Putamen (tissue), 1 donor: ENCODE results near the gene WDR27.
"Not testable (repeated sequence)": the region's sequence is repeated elsewhere in the genome, so short reads cannot be mapped to it uniquely, and the experiment has no call there.

Source experiments
- DNase-seq: peaks from one replicate; pipeline ENCODE4 v3.0.0-alpha.2; 2016; ENCODE audit warnings: low spot score

The WDR27 gene

GRCh38 chr6:169474362-169474761 lies 227.5 kb downstream of the WDR27 start:
- DNase-seq = no peak

- DNase-seq = no peak
These were observed 228.2 kb downstream of the WDR27 start for GRCh38 chr6:169473663-169474062.

- DNase-seq = no peak
These were observed 228.9 kb downstream of the WDR27 start for GRCh38 chr6:169472786-169473416.

- DNase-seq = no peak
These were observed 231.0 kb downstream of the WDR27 start for GRCh38 chr6:169470790-169471189.

GRCh38 chr6:169469028-169469427 lies 232.8 kb downstream of the WDR27 start:
- DNase-seq = no peak

GRCh38 chr6:169467755-169468154 lies 234.1 kb downstream of the WDR27 start:
- not testable (repeated sequence) for DNase-seq

GRCh38 chr6:169466256-169466655 lies 235.6 kb downstream of the WDR27 start:
- not testable (repeated sequence) for DNase-seq

- no peak for DNase-seq
These were observed 244.1 kb downstream of the WDR27 start for GRCh38 chr6:169457762-169458161.

- DNase-seq = no peak
These were observed 245.0 kb downstream of the WDR27 start for GRCh38 chr6:169456840-169457239.

- no peak for DNase-seq
These were observed 246.4 kb downstream of the WDR27 start for GRCh38 chr6:169455470-169455869.

GRCh38 chr6:169454872-169455204 lies 247.0 kb downstream of the WDR27 start:
- DNase-seq = no peak

- DNase-seq = no peak
These were observed 247.5 kb downstream of the WDR27 start for GRCh38 chr6:169454204-169454871.

GRCh38 chr6:169452869-169453620 lies 248.8 kb downstream of the WDR27 start:
- no peak for DNase-seq

GRCh38 chr6:169452117-169452868 lies 249.5 kb downstream of the WDR27 start:
- DNase-seq = no peak

GRCh38 chr6:169451065-169451838 lies 250.6 kb downstream of the WDR27 start:
- DNase-seq = no peak

- no peak for DNase-seq
These were observed 251.7 kb downstream of the WDR27 start for GRCh38 chr6:169450097-169450496.

GRCh38 chr6:169449221-169449620 lies 252.6 kb downstream of the WDR27 start:
- DNase-seq = no peak

- no peak for DNase-seq
These were observed 255.9 kb downstream of the WDR27 start for GRCh38 chr6:169445661-169446581.

- DNase-seq = no peak
These were observed 256.6 kb downstream of the WDR27 start for GRCh38 chr6:169445227-169445626.

GRCh38 chr6:169441292-169441691 lies 260.5 kb downstream of the WDR27 start:
- DNase-seq = no peak

- no peak for DNase-seq
These were observed 262.1 kb downstream of the WDR27 start for GRCh38 chr6:169439710-169440109.
